Smooth muscle cell (in vitro differentiated cells): ENCODE data around the gene KREMEN1. TPM values are rescaled to one million over a fixed set of nuclear protein-coding genes. Genes with fewer than 3 reads are reported as not detected.

Experiments
- DNase-seq: peaks from one replicate; lab custom pipeline; 2025; ENCODE audit not compliant: unreplicated experiment; lab: John Stamatoyannopoulos, UW
- H2AFZ ChIP-seq: fragments of 200-600 bp; sonication (generic); 2 replicates; pipeline ENCODE4 v1.6.0; 2016; ENCODE audit warnings: antibody characterized with exemption, low read depth, mild to moderate bottlenecking
- H3F3A ChIP-seq: fragments of 200-600 bp; sonication (generic); 2 replicates; pipeline ENCODE4 v1.6.0; 2017; ENCODE audit warnings: antibody characterized with exemption, low read depth
- H3K27ac ChIP-seq: fragments of 200-600 bp; sonication (generic); 2 replicates; pipeline ENCODE4 v1.5.1; 2016; ENCODE audit warnings: low read depth, mild to moderate bottlenecking
- H3K27me3 ChIP-seq: fragments of 200-600 bp; sonication (generic); 2 replicates; pipeline ENCODE4 v1.6.1; 2016; ENCODE audit warnings: low read depth, mild to moderate bottlenecking
- H3K36me3 ChIP-seq: fragments of 200-600 bp; sonication (generic); 2 replicates; pipeline ENCODE4 v1.5.1; 2016; ENCODE audit warnings: low read depth
- H3K4me1 ChIP-seq: fragments of 200-600 bp; sonication (generic); 2 replicates; pipeline ENCODE4 v1.5.1; 2016; ENCODE audit warnings: low read depth
- H3K4me2 ChIP-seq: fragments of 200-600 bp; sonication (generic); 2 replicates; pipeline ENCODE4 v1.6.0; 2016; ENCODE audit warnings: mild to moderate bottlenecking
- H3K4me3 ChIP-seq: fragments of 200-600 bp; sonication (generic); 2 replicates; pipeline ENCODE4 v1.5.1; 2016; ENCODE audit warnings: mild to moderate bottlenecking
- H3K79me2 ChIP-seq: fragments of 200-600 bp; sonication (generic); 2 replicates; pipeline ENCODE4 v1.6.0; 2016; ENCODE audit warnings: low read depth, mild to moderate bottlenecking
- H3K9ac ChIP-seq: fragments of 200-600 bp; sonication (generic); 2 replicates; pipeline ENCODE4 v1.6.0; 2016; ENCODE audit warnings: low read depth
- H3K9me3 ChIP-seq: fragments of 200-600 bp; sonication (generic); replicated peaks from 2 replicates; pipeline ENCODE4 v1.5.1; 2016; ENCODE audit warnings: low read depth
- H4K20me1 ChIP-seq: fragments of 200-600 bp; sonication (generic); 2 replicates; pipeline ENCODE4 v1.6.0; 2016; ENCODE audit warnings: low read depth
- CTCF ChIP-seq: fragments of 200-600 bp; sonication (generic); IDR thresholded peaks from 2 replicates; pipeline ENCODE4 v1.5.1; 2017; ENCODE audit warnings: borderline replicate concordance, mild to moderate bottlenecking, antibody characterized with exemption; ENCODE audit not compliant: insufficient read depth, poor library complexity, severe bottlenecking
- WGBS: methylation state at CpG from one replicate; pipeline ENCODE4 v1.1.7; 2016; ENCODE audit warnings: low lambda C conversion rate; 5-methylcytosine and 5-hydroxymethylcytosine counted together
- polyA plus RNA-seq: library from polyadenylated mRNA; unstranded; fragments of >200 nt; fragmentation: Nextera tagmentation; extraction: Ambion mirVana; gene quantifications from 2 replicates; pipeline ENCODE4 v1.2.1, GENCODE V29; 2016
- total RNA-seq: library from RNA; depleted of rRNA; stranded (reverse); fragments of >200 nt; gene quantifications from 2 replicates; pipeline ENCODE4 v1.2.3, GENCODE V29; 2014

The KREMEN1 gene
- total and polyA plus RNA-seq, 2 experiments from 2014 or later: 6.0 to 6.8 TPM

GRCh38 chr22:29144786-29145160, 71.9 kb downstream of the KREMEN1 start:
- Histone ChIP-seq H3K9ac (no peak overlapping the region), H3K27ac (no peak overlapping the region), H3K4me3 (no peak overlapping the region), H2AFZ (no peak overlapping the region), H3K36me3 (no peaks in the 10 kb centered on the region), H3K4me1 (peaks cover 10% of the 10 kb centered on the region), H4K20me1 (no peaks in the 10 kb centered on the region), H3K79me2 (no peaks in the 10 kb centered on the region), H3K27me3 (no peaks in the 10 kb centered on the region), H3K9me3 (no peaks in the 10 kb centered on the region), H3F3A (no peaks in the 10 kb centered on the region), H3K4me2 (no peak overlapping the region)
- no peak for DNase-seq
- no peak for TF ChIP-seq CTCF
- WGBS: 96% methylated on average over 14 of the region's 14 CpGs

- H4K20me1 ChIP-seq: no peaks in the 10 kb centered on the region
- no peaks in the 10 kb centered on the region for H3K9me3 ChIP-seq
- no peak overlapping the region for H3K9ac ChIP-seq
- no peaks in the 10 kb centered on the region for H3F3A ChIP-seq
- WGBS: 85% methylated on average over 27 of the region's 27 CpGs
- H3K36me3 ChIP-seq: no peaks in the 10 kb centered on the region
- no peak overlapping the region for H2AFZ ChIP-seq
- no peak overlapping the region for H3K4me2 ChIP-seq
- DNase-seq: no peak
- no peak overlapping the region for H3K27ac ChIP-seq
- no peak for TF ChIP-seq CTCF
- no peak overlapping the region for H3K4me3 ChIP-seq
- peaks cover 17% of the 10 kb centered on the region for H3K4me1 ChIP-seq
- H3K27me3 ChIP-seq: no peaks in the 10 kb centered on the region
- no peaks in the 10 kb centered on the region for H3K79me2 ChIP-seq
Observed at GRCh38 chr22:29145321-29146072, 72.7 kb downstream of the KREMEN1 start.

- Histone ChIP-seq H2AFZ (no peak overlapping the region), H4K20me1 (no peaks in the 10 kb centered on the region), H3K9me3 (no peaks in the 10 kb centered on the region), H3K27me3 (no peaks in the 10 kb centered on the region), H3K79me2 (no peaks in the 10 kb centered on the region), H3K9ac (no peak overlapping the region), H3F3A (no peaks in the 10 kb centered on the region), H3K4me1 (peaks cover 24% of the 10 kb centered on the region), H3K4me3 (no peak overlapping the region), H3K4me2 (no peak overlapping the region), H3K36me3 (no peaks in the 10 kb centered on the region), H3K27ac (no peak overlapping the region)
- DNase-seq: no peak
- WGBS: 95% methylated on average over 14 of the region's 14 CpGs
- TF ChIP-seq CTCF: no peak
Observed at GRCh38 chr22:29146091-29146560, 73.3 kb downstream of the KREMEN1 start.

GRCh38 chr22:29146771-29147170, 73.9 kb downstream of the KREMEN1 start:
- Histone ChIP-seq H3K79me2 (no peaks in the 10 kb centered on the region), H3K4me2 (no peak overlapping the region), H3K9ac (no peak overlapping the region), H3K27me3 (no peaks in the 10 kb centered on the region), H3K9me3 (no peaks in the 10 kb centered on the region), H4K20me1 (no peaks in the 10 kb centered on the region), H2AFZ (no peak overlapping the region), H3K27ac (no peak overlapping the region), H3K4me3 (no peak overlapping the region), H3K36me3 (no peaks in the 10 kb centered on the region), H3K4me1 (peaks cover 25% of the 10 kb centered on the region), H3F3A (no peaks in the 10 kb centered on the region)
- TF ChIP-seq CTCF: no peak
- 78% methylated on average over 9 of the region's 9 CpGs for WGBS
- DNase-seq: no peak
